Activated T-cell treated with anti-CD3 and anti-CD28 coated beads for 1 hour (primary cell): ENCODE results near the gene UBAP2.

ENCODE experiments used
- DNase-seq: peaks from one replicate; pipeline ENCODE4 v3.0.0-alpha.2; 2020; ENCODE audit warnings: low read depth

Gene UBAP2

GRCh38 chr9:33923998-33924701 is 124.5 kb downstream of the UBAP2 start:
- no peak for DNase-seq

DNA sequence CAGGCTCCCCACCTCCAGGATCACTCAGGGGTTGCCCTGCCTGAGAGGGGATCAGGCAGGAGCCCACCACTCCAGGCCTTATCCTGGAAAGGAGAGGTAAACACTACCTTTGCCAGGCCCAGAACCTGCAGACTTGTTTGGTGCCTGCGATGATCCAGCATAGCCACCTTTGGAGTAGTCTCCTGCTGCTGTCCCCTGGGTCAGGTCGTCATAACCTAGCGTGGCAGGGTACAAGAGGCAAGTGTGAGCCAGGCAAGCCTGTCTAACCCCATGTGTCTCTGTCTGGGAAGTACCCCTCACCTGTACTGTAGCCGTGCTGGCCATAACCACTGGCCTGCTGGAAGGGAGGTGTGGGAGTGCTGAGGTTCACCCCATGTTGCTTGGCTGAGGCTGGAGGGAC is 125.6 kb downstream of the UBAP2 start:
- no peak for DNase-seq

GRCh38 chr9:33921967-33922895 is 126.5 kb downstream of the UBAP2 start:
- peak; percentile 15 for DNase-seq

GRCh38 chr9:33919276-33919897 is 129.3 kb downstream of the UBAP2 start:
- DNase-seq: no peak

GRCh38 chr9:33917036-33917435 is 131.7 kb downstream of the UBAP2 start:
- no peak for DNase-seq

DNA sequence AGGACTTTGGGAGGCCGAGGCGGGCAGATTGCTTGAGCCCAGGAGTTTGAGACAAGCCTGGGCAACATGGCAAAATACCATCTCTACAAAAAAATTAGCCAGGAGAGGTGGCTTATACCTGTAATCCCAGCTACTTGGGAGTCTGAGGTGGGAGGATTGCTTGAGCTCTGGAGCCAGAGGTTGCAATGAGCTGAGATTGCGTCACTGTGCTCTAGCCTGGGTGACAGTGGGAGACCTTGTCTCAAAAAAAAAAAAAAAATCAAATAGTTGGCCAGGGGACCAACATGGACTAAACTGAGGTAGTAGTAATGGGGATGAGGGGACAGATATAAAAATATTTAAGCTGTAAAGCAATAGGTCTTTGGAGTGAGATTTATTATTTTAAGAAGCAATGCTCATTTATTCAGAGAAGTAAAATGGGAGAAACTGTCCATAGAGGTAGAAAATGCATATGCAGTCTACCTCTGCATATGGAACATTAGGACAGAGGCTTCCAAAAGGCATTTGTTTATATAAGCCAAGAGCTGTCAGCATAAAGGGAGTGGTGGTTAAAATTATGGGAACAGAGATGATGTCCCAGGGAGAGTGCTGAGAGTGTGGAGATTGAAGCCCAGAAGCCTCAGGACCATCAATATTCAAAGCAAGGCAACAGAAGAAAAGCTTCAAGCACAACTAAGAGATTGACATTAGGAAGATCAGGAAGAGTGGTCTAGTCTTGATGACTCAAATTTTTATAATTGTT is 133.6 kb downstream of the UBAP2 start:
- no peak for DNase-seq

DNA sequence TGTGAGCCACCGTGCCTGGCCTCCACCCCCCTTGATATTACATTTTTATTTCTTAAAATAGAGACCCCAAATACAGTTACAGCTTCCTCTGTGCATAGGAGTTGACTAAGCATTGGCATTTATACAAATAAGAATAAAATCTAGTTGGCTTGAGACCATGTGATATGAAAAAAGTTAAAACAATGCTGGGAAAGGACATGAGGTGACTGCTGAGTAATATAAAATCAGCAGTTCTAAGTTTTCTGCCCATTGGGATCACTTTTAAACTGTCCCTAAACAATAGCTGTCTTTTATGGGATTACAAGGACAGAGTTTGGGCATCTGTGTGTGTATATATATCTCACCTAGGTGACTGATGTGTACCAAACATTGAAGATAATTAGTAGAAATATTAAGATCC is 135.1 kb downstream of the UBAP2 start:
- DNase-seq: no peak

- DNase-seq: no peak
Observed at GRCh38 chr9:33908749-33909148, 139.9 kb downstream of the UBAP2 start.

DNA sequence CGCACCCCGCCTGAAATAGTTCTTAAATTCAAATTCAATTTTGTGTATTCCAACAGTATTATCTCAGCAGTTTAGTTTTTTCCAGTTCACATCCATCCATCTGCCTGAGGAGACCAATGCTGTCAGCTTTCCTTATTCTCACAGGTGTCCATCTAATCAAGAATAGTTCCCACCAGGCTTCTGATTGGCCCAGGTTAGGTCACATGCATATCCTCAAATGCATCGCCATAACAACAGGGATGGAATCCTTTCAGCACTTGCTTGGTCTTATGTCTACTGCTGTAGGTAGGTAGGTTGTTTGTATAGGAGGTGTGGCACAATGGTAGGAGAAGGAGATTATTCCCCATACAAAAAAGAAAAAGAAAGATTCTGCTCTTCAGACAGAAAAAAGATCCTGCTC is 140.6 kb downstream of the UBAP2 start:
- DNase-seq: no peak

DNA sequence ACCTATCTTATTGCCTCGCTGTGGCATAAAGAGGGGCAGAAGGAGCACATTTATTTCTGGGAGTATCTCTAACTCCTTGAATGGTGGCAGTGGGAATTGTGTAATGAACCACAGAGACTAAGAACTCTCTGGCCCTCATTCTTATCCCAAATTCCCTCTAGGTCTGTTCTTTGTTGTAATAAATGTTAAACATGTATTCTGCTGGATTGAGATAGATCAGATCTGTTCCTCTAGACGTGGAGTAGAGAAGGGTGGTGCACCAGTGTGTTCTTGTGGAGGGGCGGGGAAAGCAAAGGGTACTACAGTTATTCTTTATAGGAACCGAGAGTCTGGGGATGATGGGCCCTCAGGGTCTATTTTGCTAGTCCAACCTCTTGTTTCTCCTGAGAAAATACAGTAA is 141.3 kb downstream of the UBAP2 start:
- no peak for DNase-seq

GRCh38 chr9:33906769-33907168 is 141.9 kb downstream of the UBAP2 start:
- no peak for DNase-seq

GRCh38 chr9:33905137-33905536 is 143.6 kb downstream of the UBAP2 start:
- DNase-seq: no peak

DNA sequence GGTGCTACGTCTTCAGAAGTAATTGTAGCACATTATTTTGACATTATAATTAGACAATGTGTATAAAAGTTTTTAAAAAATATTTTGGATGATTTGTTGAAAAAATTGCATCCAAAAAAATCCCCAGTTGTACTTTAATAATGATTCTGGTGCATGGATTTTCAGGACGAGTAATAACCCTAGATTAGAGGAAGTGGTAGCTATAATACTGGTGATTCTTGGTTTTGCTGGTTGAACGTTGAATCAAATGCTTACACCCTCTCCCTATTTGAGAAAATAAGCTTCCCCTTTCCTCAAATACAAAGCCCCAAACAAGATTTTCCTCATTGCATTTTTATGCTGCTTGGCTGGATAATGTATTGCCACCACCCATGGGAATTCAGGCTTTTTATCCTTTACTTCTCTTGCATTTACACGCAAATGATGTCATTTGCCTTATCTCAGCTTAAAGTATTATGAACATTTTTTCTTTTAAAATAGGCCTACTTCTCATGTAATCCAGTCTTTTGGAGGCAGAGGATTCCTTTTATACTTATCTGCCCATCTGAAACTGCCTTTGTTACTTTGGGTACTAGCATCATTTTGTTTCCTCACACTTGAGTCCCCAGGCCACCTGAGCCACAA is 145.4 kb downstream of the UBAP2 start:
- no peak for DNase-seq

GRCh38 chr9:33894316-33894715 is 154.4 kb downstream of the UBAP2 start:
- no peak for DNase-seq

DNA sequence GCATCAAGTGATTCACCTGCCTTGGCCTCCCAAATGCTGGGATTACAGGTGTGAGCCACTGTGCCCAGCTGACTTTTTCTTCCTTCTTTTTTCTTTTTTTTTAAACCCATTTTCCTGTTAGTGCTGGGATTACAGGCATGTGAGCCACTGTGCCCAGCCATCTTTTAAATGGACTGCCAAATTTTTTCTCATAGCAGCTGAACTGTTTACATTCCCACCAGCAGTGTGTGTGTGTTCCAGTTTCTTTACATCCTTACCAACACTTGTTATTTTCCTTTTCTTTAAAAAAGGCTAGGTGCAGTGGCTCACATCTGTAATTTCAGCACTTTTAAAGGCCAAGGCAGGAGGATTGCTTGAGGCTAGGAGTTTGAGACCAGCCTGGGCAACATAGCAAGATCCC is 154.8 kb downstream of the UBAP2 start:
- DNase-seq: no peak

GRCh38 chr9:33885948-33886347 is 162.7 kb downstream of the UBAP2 start:
- DNase-seq: no peak

DNA sequence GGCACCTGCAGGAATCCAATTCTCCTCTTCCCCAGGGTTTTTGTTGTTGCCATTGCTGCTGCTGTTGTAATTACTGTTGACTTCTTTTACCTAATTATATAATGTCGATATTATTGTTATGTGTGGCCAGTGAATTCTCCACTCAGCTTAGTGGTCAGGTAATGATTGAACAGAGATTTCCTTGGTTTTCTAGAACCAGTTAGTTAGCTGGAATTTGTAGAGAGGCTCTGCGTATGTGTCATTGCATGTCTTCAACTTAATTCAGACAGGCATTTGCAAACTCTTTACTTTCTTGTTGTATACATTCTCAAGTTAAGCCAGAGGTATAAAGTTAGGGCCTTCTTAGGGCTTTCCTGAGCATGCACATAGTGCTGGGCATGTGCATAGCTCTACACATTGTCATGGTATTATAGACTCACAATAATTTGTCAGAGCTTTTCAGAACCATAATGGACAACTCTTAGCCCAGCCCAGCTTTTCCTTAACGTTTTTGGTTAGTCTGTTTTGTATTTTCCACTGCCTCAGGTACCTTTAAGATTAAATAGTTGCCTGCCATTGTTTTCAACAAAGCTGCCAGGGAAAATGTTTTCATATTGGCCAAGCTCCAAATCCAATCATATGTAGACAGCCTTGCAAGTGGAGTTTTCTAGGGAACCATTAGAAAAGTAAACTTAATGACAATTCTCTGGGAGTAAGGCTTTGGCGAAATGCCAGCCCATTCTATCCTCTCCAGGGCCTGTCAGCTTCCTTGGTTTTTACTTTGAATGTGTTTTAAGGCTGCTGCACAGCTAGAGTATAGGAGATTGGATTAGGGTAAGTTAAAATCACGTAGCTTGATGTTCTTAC is 163.6 kb downstream of the UBAP2 start:
- no peak for DNase-seq

DNA sequence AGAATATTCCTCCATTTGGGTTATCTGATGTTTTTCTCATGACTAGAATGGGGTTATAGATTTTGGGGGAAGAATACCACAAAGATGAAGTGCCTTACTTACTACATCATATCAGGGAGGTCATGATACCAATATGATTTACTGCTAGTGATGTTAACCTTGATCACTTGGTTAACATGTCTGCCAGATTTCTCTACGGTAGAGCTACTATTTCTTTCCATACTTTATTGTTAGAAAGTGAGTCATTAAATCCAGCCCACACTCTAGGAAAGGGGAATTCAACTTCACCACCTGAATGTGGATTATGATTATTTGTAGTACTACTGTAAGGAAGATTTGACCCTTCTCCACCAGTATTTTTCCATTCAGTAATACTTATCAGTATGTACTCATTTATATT is 167.1 kb downstream of the UBAP2 start:
- no peak for DNase-seq

- no peak for DNase-seq
Observed at GRCh38 chr9:33880211-33881089, 168.2 kb downstream of the UBAP2 start.
